ENCODE results near the gene CCDC27.

CCDC27 gene

DNA sequence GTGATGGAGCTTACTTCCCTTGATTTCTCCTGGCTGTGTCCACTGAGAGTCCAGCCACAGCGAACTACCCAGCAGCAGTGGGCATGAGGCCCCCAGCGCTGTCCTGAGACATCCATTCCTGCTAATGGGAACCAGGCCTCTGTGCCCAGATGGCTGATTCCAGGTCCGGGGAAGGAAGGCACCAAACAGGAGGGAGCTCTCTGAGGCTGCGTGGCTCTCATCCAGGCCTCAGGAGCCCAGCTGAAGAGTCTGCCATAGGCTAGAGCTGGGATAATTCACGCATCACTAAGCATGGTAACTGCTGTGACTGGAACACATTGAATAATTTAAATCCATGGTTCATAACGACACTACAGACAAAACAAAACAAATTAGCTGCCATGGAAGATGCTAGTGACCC lies 68.8 kb downstream of the CCDC27 start:
- DNase-seq (ENCODE audit: low read depth in 2 of 2) = no peak

All from activated CD8-positive, alpha-beta memory T cell treated with anti-CD3 and anti-CD28 coated beads for 4 hours (primary cell).